Progenitor cell of endocrine pancreas (in vitro differentiated cells): Measurements from ENCODE around the gene MAJIN. TPM values are rescaled to one million over a fixed set of nuclear protein-coding genes. Genes with fewer than 3 reads are reported as not detected.

ENCODE experiments used
- DNase-seq: peaks from one replicate; pipeline ENCODE4 v3.0.0; 2021; ENCODE audit warnings: low spot score; ENCODE audit not compliant: unreplicated experiment
- H3K27ac Mint-ChIP-seq: 2 replicates; pipeline ENCODE4 v1.8.0; 2021; ENCODE audit warnings: mild to moderate bottlenecking, moderate library complexity, mixed read lengths
- H3K27me3 Mint-ChIP-seq: 2 replicates; pipeline ENCODE4 v1.8.0; 2021; ENCODE audit warnings: mixed read lengths
- H3K36me3 Mint-ChIP-seq: 2 replicates; pipeline ENCODE4 v1.8.0; 2022; ENCODE audit warnings: mixed read lengths; ENCODE audit not compliant: insufficient read depth
- H3K4me1 Mint-ChIP-seq: 2 replicates; pipeline ENCODE4 v1.8.0; 2021; ENCODE audit warnings: low read depth, mixed read lengths
- H3K4me3 Mint-ChIP-seq: 2 replicates; pipeline ENCODE4 v1.8.0; 2021; ENCODE audit warnings: low read depth, mild to moderate bottlenecking, moderate library complexity, mixed read lengths
- H3K9me3 Mint-ChIP-seq: 2 replicates; pipeline ENCODE4 v1.8.0; 2021; ENCODE audit warnings: low read depth, mixed read lengths
- total RNA-seq: library from RNA; stranded (reverse); gene quantifications from 2 replicates; pipeline ENCODE4 v1.2.1, GENCODE V29; 2021
- TF ChIP-seq, protein P1 (sequence below): fragments of 200-600 bp; sonication (generic); IDR thresholded peaks from one replicate; pipeline ENCODE4 v1.5.0; 2021; ENCODE audit warnings: antibody characterized with exemption, mild to moderate bottlenecking; ENCODE audit not compliant: unreplicated experiment

Gene MAJIN
- total RNA-seq, 1 donor from 2014 or later = not detected

DNA sequence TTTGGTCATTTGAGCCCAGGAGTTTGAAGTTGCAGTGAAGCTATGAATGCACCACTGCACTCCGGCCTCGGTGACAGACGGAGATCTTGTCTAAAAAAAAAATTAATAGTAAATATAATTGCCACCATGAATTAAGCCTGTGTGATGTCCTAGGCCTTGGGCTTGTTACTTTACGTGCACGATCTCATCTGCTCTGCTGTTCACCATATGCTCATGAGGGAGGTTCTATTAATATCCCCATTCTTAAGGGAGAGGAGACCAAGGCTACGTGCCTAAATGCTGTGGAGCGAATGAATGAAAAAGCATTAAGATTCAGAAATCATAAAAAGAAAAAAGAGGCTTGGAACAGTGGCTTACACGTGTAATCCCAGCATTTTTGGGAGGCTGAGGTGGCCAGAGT, 52.3 kb downstream of the MAJIN start:
- H3K9me3 Mint-ChIP-seq = no peaks in the 10 kb centered on the region
- no peak overlapping the region for H3K4me3 Mint-ChIP-seq
- H3K36me3 Mint-ChIP-seq = no peaks in the 10 kb centered on the region
- H3K4me1 Mint-ChIP-seq = peaks cover 21% of the 10 kb centered on the region
- DNase-seq = no peak
- H3K27me3 Mint-ChIP-seq = no peaks in the 10 kb centered on the region
- TF ChIP-seq, protein P1, sequence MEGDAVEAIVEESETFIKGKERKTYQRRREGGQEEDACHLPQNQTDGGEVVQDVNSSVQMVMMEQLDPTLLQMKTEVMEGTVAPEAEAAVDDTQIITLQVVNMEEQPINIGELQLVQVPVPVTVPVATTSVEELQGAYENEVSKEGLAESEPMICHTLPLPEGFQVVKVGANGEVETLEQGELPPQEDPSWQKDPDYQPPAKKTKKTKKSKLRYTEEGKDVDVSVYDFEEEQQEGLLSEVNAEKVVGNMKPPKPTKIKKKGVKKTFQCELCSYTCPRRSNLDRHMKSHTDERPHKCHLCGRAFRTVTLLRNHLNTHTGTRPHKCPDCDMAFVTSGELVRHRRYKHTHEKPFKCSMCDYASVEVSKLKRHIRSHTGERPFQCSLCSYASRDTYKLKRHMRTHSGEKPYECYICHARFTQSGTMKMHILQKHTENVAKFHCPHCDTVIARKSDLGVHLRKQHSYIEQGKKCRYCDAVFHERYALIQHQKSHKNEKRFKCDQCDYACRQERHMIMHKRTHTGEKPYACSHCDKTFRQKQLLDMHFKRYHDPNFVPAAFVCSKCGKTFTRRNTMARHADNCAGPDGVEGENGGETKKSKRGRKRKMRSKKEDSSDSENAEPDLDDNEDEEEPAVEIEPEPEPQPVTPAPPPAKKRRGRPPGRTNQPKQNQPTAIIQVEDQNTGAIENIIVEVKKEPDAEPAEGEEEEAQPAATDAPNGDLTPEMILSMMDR = no peak
- no peak overlapping the region for H3K27ac Mint-ChIP-seq

DNA sequence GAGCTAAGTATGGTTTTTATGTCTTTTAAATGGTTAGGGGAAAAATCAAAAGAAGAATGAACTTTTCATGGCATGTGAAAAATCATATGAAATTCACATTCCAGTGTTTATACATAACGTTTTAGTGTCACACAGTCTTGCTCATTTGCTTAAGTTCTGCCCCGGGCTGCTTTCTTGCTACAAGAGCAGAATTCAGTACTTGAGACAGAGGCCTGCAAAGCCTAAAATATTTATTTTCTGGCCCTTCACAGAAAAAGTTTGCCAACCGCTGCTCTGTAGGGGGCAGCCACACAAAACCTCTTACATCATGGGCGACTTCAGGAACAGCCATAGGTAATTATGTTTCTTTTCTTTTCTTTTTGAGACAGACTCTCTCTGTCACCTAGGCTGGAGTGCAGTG, 53.9 kb downstream of the MAJIN start:
- no peak for DNase-seq
- peaks cover 18% of the 10 kb centered on the region for H3K4me1 Mint-ChIP-seq
- H3K27me3 Mint-ChIP-seq = no peaks in the 10 kb centered on the region
- TF ChIP-seq, protein P1 = peak; percentile 35
- H3K9me3 Mint-ChIP-seq = no peaks in the 10 kb centered on the region
- peak overlapping the region; percentile 98 for H3K27ac Mint-ChIP-seq
- H3K36me3 Mint-ChIP-seq = no peaks in the 10 kb centered on the region
- H3K4me3 Mint-ChIP-seq = peak overlapping the region; percentile 76

DNA sequence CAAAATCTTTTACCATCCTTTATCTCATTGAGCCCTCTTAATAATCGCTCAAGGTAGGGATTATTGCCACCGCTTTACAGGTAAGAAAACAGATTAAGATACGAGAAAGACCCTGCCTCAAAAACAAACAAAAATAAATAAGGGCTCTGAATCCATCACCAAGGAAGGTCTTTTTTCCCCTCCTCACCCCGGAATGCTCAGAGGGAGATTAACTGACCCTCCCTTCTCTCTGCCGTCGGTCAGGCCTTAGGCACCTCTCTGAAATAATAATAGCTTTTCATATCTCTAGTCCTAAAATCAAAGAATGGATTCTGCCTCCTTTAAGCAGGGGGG, 54.3 kb downstream of the MAJIN start:
- Mint-ChIP-seq H3K4me1 (peaks cover 18% of the 10 kb centered on the region), H3K4me3 (peak overlapping the region; percentile 76), H3K36me3 (no peaks in the 10 kb centered on the region), H3K27me3 (no peaks in the 10 kb centered on the region), H3K9me3 (no peaks in the 10 kb centered on the region), H3K27ac (peak overlapping the region; percentile 98)
- no peak for DNase-seq
- TF ChIP-seq, protein P1 = no peak

DNA sequence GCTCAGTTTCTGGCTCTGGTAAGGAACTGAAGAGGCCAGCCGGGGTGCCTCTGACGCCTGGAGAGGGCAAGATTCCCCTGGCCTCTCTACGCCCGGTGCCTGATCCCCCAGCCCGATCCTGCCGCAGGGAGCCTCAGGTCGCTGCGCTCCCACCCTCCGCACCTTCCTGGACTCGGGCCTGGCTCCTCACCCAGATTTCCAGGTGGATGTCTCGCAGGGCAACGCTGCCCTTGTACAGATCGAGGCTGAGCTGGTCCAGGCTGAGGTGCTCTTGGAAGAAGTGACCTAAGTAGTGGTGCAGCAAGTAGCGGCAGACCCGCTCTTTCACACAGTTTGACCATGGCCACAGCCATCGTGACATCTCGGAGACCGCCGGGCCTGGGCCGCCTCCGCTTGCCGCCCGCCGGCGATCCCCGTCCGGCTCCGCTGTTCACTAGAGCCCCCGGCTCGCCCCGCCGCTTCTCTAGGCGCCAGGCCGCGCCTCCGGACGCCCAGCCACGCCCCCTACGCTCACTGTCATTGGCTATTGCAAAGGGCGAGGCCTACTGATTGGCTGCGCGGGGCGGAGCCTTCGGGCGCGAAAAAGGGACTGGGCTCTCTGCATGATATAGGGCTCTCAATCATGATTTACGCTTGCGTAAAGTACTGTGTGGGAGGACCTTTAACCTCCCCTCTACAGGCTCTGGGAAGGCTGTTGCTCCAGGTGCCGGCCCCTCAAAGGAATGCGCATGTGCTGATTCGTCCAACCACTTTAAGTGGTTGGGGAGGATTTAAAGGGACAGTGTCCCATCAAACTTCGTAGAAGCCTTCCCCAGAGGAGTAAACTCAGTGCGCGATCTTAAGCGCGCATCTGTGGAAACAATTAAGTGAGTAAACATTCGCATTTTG, 54.9 kb downstream of the MAJIN start, which contains the start of gene ATG2A:
Gene ATG2A (minus strand): TSS at position 435 of the 888 bp plus-strand sequence. CDS start 74 bp downstream, at position 361.
- TF ChIP-seq, protein P1 = no peak
- H3K27me3 Mint-ChIP-seq = no peaks in the 10 kb centered on the region
- H3K27ac Mint-ChIP-seq = peak within 1 kb of the TSS; percentile 98
- peak; percentile 97 for DNase-seq
- no peaks in the 10 kb centered on the region for H3K36me3 Mint-ChIP-seq
- peaks cover 18% of the 10 kb centered on the region for H3K4me1 Mint-ChIP-seq
- H3K9me3 Mint-ChIP-seq = no peaks in the 10 kb centered on the region
- peak within 1 kb of the TSS; percentile 76 for H3K4me3 Mint-ChIP-seq

DNA sequence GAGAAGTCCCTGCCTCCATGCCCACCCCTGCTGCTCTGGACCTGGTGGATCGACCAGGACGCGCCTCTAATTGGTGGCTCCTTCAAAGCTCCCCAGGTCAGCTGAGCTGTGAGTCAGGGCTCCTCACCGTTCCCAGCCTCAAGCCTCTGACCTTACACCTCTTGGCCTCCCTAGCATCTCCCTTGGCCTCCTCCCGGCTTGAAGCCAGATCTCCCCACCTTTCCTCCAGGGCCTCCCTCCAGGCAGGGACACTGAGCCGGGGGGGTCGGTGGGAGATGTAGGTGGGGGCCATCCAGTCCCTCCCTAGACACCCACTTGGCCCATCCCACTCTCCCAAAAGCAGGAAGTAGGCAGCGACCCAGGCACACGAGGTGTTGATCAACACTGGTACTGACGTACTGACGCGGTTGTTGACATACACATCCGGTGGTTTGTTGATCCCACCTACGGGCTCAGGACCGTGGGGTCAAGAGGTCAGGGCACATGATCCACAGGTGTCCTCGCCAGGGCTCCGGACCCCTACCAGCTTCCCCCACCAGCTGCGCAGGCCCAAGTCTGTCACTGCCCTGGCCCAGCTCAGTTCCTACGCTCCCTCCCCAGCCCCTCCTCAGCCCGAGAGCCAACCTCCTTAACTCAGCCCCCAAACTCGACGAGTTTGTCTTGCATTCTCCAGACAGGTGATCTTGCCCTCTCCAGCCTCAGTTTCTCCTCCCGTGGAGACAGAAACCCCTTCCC, 55.7 kb downstream of the MAJIN start:
- Mint-ChIP-seq H3K4me1 (peaks cover 18% of the 10 kb centered on the region), H3K9me3 (no peaks in the 10 kb centered on the region), H3K27ac (peak overlapping the region; percentile 98), H3K36me3 (peaks cover 2% of the 10 kb centered on the region), H3K27me3 (no peaks in the 10 kb centered on the region), H3K4me3 (peak overlapping the region; percentile 76)
- DNase-seq = no peak
- TF ChIP-seq, protein P1 = no peak
